SK-N-SH treated with all-trans-retinoic acid at 6 μM for 48 hours (cell line): ENCODE data around the gene KIF26A.

Source experiments
- ATAC-seq: fragments of 200-7000 bp; cut with Tn5 transposase; 3 replicates; pipeline ENCODE4 v1.9.1; 2020; ENCODE audit warnings: mild to moderate bottlenecking, moderate library complexity
- ARNTL ChIP-seq: fragments of 450-650 bp; formaldehyde crosslinking; IDR thresholded peaks from 2 replicates; pipeline ENCODE4 v1.5.0; 2020; ENCODE audit warnings: low read depth, mild to moderate bottlenecking, moderate library complexity, borderline replicate concordance
- BACH2 ChIP-seq: fragments of 250-450 bp; sonication (Bioruptor Pico); IDR thresholded peaks from 2 replicates; pipeline ENCODE4 v1.9.0; 2021; ENCODE audit warnings: mild to moderate bottlenecking, borderline replicate concordance
- CSDC2 ChIP-seq: fragments of 250-450 bp; sonication (Bioruptor Pico); IDR thresholded peaks from 2 replicates; pipeline ENCODE4 v1.5.0; 2020; ENCODE audit warnings: mild to moderate bottlenecking, moderate library complexity
- ESRRG ChIP-seq: fragments of 250-450 bp; sonication (Bioruptor Pico); IDR thresholded peaks from 2 replicates; pipeline ENCODE4 v1.6.1; 2021; ENCODE audit warnings: mild to moderate bottlenecking
- GLIS3 ChIP-seq: fragments of 250-450 bp; sonication (Bioruptor Pico); IDR thresholded peaks from 2 replicates; pipeline ENCODE4 v1.5.0; 2020; ENCODE audit warnings: mild to moderate bottlenecking, moderate library complexity
- ISL1 ChIP-seq: fragments of 250-450 bp; sonication (Bioruptor Pico); IDR thresholded peaks from 2 replicates; pipeline ENCODE4 v2.1.2; 2022; ENCODE audit warnings: mild to moderate bottlenecking, moderate library complexity
- OSR1 ChIP-seq: fragments of 250-450 bp; sonication (Bioruptor Pico); IDR thresholded peaks from 2 replicates; pipeline ENCODE4 v1.8.0; 2022; ENCODE audit warnings: moderate library complexity, mild to moderate bottlenecking, inconsistent platforms
- PPARA ChIP-seq: fragments of 250-450 bp; sonication (Bioruptor Pico); IDR thresholded peaks from 2 replicates; pipeline ENCODE4 v1.5.0; 2020; ENCODE audit warnings: mild to moderate bottlenecking, borderline replicate concordance
- RARB ChIP-seq: fragments of 250-450 bp; sonication (Bioruptor Pico); IDR thresholded peaks from 2 replicates; pipeline ENCODE4 v1.8.0; 2021; ENCODE audit warnings: mild to moderate bottlenecking, moderate library complexity
- SNAI2 ChIP-seq: fragments of 250-450 bp; sonication (Bioruptor Pico); IDR thresholded peaks from 2 replicates; pipeline ENCODE4 v1.5.0; 2020; ENCODE audit warnings: mild to moderate bottlenecking, moderate library complexity
- TCF4 ChIP-seq: fragments of 250-450 bp; sonication (Bioruptor Pico); IDR thresholded peaks from 2 replicates; pipeline ENCODE4 v1.8.0; 2021; ENCODE audit warnings: mild to moderate bottlenecking, moderate library complexity, borderline replicate concordance
- TOX ChIP-seq: fragments of 250-450 bp; sonication (Bioruptor Pico); IDR thresholded peaks from 2 replicates; pipeline ENCODE4 v1.8.0; 2021; ENCODE audit warnings: mild to moderate bottlenecking, moderate library complexity, borderline replicate concordance
- ZC3H10 ChIP-seq: fragments of 250-450 bp; sonication (Bioruptor Pico); IDR thresholded peaks from 2 replicates; pipeline ENCODE4 v1.5.1; 2021; ENCODE audit warnings: mild to moderate bottlenecking, moderate library complexity
- ZFP3 ChIP-seq: fragments of 250-450 bp; sonication (Bioruptor Pico); IDR thresholded peaks from 2 replicates; pipeline ENCODE4 v1.5.0; 2020; ENCODE audit warnings: mild to moderate bottlenecking, moderate library complexity
- ZFP30 ChIP-seq: fragments of 450-650 bp; formaldehyde crosslinking; IDR thresholded peaks from 2 replicates; pipeline ENCODE4 v1.5.0; 2022; ENCODE audit warnings: mild to moderate bottlenecking, moderate library complexity
- ZNF565 ChIP-seq: fragments of 450-650 bp; formaldehyde crosslinking; conservative IDR thresholded peaks from 2 replicates; pipeline ENCODE4 v1.5.0; 2020; ENCODE audit warnings: low read depth, mild to moderate bottlenecking, moderate library complexity
- TF ChIP-seq, protein P1 (sequence below): fragments of 250-450 bp; sonication (Bioruptor Pico); IDR thresholded peaks from 2 replicates; pipeline ENCODE4 v1.8.0; 2021; ENCODE audit warnings: low read depth, mild to moderate bottlenecking, moderate library complexity, borderline replicate concordance
- TF ChIP-seq, protein P2 (sequence below): fragments of 250-450 bp; sonication (Bioruptor Pico); IDR thresholded peaks from 2 replicates; pipeline ENCODE4 v1.5.0; 2020; ENCODE audit warnings: mild to moderate bottlenecking, moderate library complexity
- TF ChIP-seq, protein P3 (sequence below): fragments of 250-450 bp; sonication (Bioruptor Pico); IDR thresholded peaks from 2 replicates; pipeline ENCODE4 v1.5.1; 2020; ENCODE audit warnings: low read depth, mild to moderate bottlenecking, moderate library complexity
- TF ChIP-seq, protein P4 (sequence below): fragments of 250-450 bp; sonication (Bioruptor Pico); IDR thresholded peaks from 2 replicates; pipeline ENCODE4 v1.8.0; 2020; ENCODE audit warnings: mild to moderate bottlenecking, moderate library complexity, borderline replicate concordance

KIF26A gene

DNA sequence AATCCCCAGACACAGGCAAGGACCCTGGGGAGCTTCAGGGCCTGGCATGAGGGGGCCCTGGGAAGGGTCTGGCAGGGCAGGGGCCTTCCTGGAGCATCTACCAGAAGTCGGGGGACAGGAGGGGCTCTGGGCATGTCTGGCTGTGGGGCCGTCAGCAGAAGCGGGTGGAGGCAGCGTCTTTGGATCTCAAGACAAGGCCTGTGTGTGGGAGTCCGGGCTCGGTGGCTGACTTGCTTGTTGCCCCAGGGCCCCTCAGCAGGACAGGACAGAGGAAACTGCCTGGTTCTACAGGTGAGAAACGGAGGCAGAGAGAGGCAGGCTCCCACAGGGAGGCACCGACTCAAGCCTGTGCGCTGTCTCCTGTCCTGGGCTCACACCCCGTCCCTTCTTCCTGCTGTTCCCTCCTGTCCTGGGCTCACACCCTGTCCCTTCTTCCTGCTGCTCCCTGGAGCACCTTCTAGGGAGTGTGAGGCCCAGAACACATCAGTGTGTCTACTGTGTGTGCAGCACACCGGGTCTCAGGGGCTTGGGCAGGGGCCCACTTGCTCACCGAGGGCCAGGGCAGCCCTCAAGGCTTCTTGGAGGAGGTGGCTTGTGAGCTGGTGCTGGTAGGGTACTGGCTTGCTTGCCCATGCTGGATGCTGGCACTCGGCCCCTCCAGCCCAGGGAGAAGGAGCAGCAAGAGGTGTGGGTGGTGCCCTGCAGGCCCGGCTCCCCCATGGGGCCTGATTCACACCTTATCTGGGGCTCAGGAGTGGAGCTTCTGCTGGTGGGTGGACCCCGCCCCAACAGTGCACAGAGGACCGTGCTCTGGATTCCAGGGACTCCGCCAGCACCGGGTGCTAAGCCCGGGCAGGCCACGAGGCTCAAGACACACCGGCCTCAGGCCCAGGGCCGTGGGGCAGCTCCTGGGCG is 38.0 kb upstream of the KIF26A start (continued):
- TF ChIP-seq ZFP3 (CRISPR knock-in tag), result no peak
- TF ChIP-seq ESRRG (CRISPR knock-in tag), result no peak
- TF ChIP-seq, protein P1, sequence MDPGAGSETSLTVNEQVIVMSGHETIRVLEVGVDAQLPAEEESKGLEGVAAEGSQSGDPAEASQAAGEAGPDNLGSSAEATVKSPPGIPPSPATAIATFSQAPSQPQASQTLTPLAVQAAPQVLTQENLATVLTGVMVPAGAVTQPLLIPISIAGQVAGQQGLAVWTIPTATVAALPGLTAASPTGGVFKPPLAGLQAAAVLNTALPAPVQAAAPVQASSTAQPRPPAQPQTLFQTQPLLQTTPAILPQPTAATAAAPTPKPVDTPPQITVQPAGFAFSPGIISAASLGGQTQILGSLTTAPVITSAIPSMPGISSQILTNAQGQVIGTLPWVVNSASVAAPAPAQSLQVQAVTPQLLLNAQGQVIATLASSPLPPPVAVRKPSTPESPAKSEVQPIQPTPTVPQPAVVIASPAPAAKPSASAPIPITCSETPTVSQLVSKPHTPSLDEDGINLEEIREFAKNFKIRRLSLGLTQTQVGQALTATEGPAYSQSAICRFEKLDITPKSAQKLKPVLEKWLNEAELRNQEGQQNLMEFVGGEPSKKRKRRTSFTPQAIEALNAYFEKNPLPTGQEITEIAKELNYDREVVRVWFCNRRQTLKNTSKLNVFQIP, result no peak

DNA sequence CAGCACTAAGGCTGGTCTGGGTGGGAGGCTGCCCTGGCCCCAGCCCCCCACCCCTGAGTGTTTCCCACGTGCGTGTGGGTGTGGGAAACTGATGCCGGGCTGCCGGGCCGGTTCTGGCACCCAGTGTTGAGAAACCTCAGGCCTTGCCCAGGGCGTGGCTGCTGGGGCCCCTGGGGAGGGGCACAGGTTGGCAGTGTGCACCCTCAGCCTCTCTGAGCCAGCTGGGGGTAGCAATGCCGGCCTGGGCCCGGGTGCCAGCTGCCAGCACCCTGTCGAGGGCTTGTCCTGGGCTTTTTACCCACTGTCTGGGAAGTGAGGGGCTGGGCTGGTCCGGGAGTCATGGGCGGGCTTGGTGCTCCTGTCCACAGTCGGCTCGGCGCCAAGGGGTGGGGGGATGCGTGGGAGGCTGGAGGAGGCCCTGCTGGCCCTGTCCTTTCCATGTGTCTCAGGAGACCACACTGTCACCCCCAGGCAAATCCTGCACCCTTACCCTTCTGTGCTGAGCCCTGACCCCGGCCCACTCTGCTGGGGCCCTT is 37.2 kb upstream of the KIF26A start:
- ATAC-seq, result no peak
- TF ChIP-seq ZNF565 (CRISPR knock-in tag), result no peak

DNA sequence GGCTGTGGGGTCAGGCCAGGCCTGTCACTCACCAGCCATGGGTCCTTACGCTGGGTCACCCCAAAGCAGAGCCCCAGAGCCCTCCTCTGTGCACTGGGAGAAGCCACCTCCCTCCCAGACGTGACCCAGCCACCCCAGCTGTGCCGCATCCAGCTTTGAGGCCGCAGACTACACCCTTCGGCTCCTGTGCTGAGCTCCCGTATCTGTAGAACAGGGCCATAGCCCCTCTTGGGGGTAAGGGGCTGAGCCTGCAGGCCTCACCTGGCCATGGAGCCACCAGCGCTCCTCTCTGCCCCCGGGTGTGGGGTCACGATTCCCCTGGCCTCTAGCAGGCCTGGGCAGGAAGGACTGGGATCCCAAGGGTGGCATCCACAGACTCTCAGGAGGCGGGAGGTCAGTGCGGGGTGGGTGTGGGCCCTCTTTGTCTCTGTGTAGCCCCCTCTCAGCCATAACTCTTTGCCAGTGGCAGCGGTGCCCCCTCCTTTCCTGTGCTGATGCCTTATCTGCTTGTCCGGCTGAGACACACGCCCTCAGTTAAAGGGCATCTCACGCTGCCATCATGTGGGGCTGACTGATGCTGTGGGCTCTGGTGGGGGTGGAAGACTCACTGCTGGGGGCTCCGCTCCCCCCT is 36.6 kb upstream of the KIF26A start:
- TF ChIP-seq, protein P2, sequence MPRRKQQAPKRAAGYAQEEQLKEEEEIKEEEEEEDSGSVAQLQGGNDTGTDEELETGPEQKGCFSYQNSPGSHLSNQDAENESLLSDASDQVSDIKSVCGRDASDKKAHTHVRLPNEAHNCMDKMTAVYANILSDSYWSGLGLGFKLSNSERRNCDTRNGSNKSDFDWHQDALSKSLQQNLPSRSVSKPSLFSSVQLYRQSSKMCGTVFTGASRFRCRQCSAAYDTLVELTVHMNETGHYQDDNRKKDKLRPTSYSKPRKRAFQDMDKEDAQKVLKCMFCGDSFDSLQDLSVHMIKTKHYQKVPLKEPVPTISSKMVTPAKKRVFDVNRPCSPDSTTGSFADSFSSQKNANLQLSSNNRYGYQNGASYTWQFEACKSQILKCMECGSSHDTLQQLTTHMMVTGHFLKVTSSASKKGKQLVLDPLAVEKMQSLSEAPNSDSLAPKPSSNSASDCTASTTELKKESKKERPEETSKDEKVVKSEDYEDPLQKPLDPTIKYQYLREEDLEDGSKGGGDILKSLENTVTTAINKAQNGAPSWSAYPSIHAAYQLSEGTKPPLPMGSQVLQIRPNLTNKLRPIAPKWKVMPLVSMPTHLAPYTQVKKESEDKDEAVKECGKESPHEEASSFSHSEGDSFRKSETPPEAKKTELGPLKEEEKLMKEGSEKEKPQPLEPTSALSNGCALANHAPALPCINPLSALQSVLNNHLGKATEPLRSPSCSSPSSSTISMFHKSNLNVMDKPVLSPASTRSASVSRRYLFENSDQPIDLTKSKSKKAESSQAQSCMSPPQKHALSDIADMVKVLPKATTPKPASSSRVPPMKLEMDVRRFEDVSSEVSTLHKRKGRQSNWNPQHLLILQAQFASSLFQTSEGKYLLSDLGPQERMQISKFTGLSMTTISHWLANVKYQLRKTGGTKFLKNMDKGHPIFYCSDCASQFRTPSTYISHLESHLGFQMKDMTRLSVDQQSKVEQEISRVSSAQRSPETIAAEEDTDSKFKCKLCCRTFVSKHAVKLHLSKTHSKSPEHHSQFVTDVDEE (CRISPR knock-in tag), result no peak
- TF ChIP-seq PPARA (CRISPR knock-in tag) (no peak), SNAI2 (CRISPR knock-in tag) (no peak), ISL1 (CRISPR knock-in tag) (no peak), ZFP3 (CRISPR knock-in tag) (no peak), OSR1 (CRISPR knock-in tag) (no peak), TOX (CRISPR knock-in tag) (no peak), CSDC2 (no peak), ESRRG (CRISPR knock-in tag) (no peak), ARNTL (no peak), ZFP30 (CRISPR knock-in tag) (no peak), GLIS3 (CRISPR knock-in tag) (no peak), ZNF565 (CRISPR knock-in tag) (no peak), ZC3H10 (no peak), RARB (CRISPR knock-in tag) (no peak), TCF4 (CRISPR knock-in tag) (no peak), BACH2 (no peak)
- TF ChIP-seq, protein P1, result no peak
- TF ChIP-seq, protein P3, sequence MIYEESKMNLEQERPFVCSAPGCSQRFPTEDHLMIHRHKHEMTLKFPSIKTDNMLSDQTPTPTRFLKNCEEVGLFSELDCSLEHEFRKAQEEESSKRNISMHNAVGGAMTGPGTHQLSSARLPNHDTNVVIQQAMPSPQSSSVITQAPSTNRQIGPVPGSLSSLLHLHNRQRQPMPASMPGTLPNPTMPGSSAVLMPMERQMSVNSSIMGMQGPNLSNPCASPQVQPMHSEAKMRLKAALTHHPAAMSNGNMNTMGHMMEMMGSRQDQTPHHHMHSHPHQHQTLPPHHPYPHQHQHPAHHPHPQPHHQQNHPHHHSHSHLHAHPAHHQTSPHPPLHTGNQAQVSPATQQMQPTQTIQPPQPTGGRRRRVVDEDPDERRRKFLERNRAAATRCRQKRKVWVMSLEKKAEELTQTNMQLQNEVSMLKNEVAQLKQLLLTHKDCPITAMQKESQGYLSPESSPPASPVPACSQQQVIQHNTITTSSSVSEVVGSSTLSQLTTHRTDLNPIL (CRISPR knock-in tag), result no peak
- TF ChIP-seq, protein P4, sequence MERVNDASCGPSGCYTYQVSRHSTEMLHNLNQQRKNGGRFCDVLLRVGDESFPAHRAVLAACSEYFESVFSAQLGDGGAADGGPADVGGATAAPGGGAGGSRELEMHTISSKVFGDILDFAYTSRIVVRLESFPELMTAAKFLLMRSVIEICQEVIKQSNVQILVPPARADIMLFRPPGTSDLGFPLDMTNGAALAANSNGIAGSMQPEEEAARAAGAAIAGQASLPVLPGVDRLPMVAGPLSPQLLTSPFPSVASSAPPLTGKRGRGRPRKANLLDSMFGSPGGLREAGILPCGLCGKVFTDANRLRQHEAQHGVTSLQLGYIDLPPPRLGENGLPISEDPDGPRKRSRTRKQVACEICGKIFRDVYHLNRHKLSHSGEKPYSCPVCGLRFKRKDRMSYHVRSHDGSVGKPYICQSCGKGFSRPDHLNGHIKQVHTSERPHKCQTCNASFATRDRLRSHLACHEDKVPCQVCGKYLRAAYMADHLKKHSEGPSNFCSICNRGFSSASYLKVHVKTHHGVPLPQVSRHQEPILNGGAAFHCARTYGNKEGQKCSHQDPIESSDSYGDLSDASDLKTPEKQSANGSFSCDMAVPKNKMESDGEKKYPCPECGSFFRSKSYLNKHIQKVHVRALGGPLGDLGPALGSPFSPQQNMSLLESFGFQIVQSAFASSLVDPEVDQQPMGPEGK (CRISPR knock-in tag), result no peak
- no peak for ATAC-seq
